Measurements from ENCODE around the gene SIM1.

The SIM1 gene

DNA sequence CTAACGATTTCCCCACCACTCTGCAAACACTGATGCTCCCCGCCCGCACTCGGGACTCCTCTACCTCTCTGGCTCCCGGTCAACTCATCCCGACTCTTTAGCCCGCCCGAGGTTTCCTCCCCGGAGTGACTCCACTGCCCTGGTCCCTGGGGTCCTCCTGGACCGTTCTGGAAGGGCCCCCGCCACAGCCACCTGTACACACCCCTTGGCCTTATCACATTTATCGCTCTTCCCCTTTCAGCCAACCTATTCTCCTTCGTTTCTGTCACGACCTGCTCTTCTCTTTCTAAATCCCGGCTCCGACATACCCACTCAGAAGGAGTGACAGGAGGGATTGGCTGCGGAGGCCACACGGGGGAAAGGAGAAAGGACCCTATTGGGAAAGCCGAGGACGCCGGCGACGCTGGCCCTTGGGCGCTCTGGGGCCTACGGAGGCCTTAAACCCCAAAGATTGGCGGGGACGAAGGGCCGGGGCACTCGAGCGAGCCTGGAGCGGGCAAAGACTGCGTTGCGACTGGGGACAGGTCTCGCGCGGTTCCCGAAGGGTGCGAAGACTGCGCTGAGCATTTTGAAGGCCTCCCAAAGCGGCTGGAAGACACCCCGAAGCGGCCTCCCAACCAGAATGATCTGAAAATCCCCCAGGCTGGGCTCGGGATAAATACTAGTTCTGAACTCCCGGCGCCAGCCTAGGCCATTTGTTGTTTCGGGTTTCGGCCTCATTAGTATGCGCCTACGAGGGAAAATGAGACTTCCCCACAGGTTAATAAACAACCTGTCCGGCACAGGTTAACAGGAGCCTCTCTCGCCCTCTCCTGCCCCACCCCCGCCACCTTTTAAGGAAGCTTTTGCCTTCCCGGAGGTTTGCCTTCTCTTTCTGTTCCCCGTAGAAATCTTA, 9.2 kb downstream of the SIM1 start:
- DNase-seq, result no peak

GRCh38 chr6:100454551-100455229, 10.0 kb downstream of the SIM1 start:
- DNase-seq, result no peak

DNA sequence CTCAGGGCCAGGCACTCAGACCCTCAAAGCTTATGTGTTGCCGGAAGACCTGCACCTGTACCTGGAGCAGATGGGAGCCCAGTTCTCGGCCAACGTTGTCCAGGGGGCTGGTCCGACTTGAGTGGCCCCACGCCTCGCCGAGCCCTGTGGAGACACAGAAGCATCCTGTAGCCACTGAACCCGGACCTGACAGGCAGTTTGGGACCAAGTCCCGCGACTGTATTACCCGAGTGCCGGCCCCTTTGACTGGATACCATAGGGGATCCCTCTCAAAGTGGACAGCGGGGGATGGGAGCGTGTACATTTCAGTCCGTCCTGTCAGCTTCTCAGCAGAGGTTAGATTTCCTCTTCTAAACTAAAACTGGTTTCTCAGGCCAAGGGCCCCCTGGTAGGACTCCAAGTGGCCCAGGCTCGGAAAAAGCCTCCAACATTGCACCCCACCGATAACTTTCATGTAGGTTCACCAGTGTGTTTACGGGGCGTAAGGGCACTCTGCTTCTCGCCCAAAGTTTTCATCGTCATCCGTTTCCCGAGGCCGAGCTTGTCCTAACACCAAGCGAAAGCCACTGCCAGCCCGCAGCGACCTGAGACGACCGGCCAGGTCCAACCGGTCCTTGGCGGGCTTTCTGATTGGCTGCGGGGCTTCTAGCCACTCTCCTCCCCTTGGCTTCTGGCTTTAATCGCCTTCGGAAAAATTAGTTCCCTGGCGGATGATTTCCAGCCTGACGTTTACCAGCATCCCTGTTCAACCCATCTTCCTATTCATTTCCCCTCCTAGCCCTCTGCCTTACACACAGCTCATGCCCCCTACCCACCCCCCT, 10.8 kb downstream of the SIM1 start:
- no peak for DNase-seq

DNA sequence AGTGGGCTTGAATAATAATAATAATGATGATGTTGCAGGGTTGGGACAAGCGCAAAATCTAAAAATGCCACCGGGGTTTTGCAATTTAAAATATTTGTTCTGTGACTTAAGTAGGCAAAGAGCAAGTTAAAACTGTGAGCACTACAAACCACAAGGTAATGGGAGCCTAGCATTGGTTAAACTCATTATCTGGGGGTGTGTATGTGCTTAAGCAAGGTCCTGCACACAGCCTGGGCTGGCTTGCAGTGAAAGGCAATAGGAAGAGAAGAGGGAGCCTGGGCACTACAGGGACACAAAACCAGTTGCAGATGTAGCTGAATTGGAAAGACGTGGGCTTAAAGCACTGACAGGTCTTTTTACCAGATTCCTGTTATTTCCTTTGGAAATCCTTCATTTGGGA, 11.7 kb downstream of the SIM1 start:
- DNase-seq, result no peak

DNA sequence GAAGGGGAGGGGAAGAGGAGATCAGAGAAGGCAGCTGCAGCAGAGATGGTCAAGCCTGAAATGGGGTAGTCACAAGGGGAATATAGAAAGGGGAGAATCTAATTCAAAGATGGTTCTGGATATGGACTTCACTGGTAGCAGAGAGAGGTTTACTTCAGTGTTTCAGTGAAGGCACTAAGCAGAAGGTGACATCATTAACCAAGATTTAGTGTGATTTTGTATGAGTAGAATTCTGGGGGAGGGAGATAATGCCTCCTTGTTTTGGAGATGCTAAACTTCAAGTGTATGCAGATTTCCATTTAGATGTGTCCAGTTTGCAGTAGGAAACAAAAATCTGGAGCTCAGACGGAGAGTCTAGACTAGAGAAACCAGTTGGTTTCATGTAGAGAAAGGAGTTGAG, 13.1 kb downstream of the SIM1 start:
- no peak for DNase-seq

GRCh38 chr6:100449239-100449691, 15.5 kb downstream of the SIM1 start:
- no peak for DNase-seq

GRCh38 chr6:100447900-100448748, 16.6 kb downstream of the SIM1 start:
- no peak for DNase-seq

GRCh38 chr6:100447081-100447899, 17.4 kb downstream of the SIM1 start:
- no peak for DNase-seq

DNA sequence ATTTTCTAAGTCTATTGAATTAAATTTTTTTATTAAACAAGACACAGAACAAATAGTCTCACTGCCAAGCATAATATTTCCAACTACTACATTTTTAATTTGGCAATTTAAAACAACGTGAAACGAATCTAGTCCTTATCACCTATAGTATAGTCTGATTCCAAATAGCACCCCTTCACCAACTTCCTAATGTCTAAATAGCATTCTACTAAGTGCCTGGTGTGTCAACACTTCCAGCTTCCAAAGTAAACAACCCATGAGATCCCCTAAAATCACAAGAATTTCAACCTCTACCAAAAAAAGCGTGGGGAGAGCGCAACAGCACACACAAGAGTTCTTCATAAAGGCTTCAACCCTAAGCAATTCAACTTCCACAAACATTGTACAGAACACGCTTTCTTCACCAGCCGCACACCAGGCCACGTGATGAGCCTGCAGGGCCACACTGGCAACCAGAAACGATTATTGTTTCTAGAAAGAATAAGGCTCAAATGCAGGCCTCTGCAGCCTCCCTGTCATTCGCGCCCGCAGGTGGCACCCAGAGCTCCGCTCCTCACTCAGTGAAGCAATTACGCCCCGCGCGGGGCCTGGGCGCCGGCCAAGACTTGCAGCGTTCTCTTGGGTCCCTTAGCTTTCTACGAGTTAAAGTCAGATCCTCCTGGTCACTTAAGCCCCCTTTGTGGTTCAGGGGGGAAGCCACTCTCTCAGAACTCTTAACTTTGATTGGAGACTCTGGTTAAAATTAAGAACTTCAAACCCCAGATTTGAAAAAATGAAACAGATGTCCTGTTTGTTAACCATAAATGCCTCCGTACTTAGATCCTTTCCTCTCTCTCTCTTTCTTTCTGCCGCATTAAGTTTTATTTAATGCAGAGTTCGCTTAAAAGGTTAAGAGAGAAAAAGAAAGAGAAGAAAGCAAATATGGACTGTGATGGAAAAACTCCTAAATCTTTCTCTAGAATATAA, 18.3 kb downstream of the SIM1 start:
- DNase-seq, result no peak

DNA sequence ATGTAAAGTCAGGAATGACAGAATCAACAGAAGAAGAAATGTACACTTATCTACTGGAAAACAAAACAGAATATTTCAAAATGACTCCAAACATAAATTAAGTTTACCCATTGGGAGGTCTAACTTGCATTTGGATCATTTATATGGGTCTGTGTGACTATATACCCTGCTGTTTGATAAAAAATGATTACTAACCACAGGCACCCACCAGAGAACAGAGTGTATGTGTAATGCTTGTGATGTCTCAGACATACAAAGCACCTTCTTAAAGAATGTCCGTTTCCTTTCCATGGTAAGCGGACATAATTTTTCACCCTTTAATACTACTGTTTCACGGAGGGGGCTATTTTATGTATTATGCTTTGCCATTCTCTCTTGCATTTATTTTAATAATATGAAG, 19.2 kb downstream of the SIM1 start:
- no peak for DNase-seq

GRCh38 chr6:100440935-100441334, 23.8 kb downstream of the SIM1 start:
- DNase-seq, result no peak

DNA sequence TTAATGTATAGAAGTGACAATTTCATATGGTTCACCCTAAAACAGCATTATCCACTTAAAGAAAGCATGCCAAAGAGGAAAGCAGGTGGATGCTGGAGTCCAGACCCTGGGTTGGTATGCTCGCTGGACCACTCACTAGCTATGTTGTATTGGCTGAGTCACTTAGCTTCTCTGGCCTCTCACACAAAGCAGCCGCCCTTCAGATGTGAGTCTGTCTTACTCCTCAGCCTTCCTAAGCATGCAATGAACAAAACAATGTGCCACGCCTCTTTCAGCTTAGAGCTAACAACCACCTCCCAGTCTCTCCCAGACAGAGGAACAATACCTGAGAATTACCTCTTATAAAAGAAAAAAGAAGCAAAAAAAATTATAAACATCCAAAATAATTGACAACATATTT, 29.4 kb downstream of the SIM1 start:
- no peak for DNase-seq

DNA sequence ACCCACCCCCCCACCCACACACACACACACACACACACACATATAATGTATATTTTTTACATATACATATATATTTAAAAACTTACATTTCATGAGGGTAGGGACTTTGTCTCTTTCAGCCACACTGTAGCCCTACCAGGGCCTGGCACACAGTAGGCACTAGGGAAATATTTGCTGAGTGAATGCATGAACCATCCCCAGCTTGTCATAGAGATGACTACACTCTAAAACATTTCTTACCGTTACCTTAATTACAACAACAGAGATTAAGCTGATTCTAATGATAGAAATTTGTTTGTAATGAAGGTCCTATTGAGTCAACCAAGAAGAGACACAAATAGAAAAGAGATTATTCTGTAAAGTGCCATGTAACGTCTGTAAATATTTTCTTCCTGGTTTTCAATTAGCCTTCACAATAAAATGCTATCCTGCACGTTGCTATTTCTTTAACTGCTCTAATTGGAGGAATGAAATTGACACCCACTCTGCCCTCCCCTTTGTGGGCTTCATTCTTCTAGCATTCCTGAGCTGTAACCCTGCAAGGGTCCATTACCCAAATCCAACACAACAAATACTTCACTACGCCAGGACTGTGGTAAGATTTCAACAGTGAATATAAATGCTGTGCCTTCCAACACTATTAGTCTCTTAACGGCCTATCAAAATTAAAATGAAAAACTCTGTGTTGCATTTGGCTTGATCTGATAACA, 30.8 kb downstream of the SIM1 start:
- DNase-seq, result no peak

GRCh38 chr6:100432136-100432535, 32.6 kb downstream of the SIM1 start:
- no peak for DNase-seq

DNA sequence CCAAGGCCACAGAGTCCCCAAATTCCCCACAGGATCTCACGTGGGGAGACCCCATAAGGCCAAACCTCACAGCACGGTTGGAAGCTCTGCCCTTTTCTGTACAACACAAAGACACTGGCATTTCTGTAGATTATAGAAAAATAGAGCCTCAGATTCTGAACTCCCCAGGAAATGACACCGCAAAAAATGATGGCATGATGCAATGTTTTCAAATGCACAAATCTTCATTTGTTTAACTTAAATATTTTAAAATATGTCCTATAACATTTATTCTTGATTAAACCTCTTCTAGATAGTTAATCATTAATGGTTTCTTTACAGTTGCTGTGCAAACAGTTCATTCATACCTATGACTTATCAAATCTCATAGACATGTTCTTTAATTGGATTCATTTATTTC, 33.8 kb downstream of the SIM1 start:
- DNase-seq, result no peak

DNA sequence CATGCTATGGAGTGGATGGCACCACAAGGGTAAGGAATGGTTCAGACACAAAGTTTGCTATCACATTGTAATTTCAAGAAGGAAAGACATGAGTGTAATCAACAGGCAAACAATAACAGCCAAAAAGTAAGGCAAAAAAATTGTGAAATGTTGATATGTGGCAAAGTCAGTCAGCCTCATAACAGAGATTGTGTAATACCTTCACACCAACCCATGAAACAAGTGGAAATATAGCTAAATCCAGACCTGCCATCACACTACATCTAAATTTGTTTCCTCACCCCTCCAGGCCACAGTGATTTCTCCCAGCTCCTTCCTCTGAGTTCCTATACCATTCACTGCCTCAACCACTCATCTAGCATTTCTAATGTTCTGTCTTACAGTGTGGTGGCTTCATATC, 37.3 kb downstream of the SIM1 start:
- DNase-seq, result no peak

DNA sequence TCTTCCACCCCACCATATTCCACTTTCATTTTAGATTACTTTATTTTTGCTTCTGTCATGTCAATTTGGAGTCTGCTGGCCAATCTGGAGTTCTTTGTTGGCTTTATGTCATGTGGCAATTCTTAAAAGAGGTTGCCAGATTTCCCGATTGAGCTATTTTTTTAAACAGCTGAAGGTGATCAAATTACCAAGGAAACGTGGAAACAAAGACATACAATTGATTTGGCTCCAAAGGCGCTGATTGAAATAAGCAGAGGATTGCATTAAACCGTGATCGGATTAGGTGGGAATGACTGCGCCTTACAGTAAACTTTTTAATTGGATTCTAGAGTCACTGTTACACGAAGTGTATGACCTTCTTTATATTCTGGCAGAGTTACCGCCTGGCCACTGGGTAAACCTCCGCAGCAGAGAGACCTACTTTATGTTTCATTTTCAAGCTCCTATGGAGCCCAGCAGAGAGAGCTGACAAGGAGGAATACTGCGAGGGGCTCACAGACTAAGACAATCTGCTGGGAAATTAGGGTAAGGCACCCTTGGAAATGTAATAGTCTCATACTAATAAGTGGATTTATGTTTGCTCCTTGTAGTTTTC, 37.9 kb downstream of the SIM1 start:
- DNase-seq, result no peak

GRCh38 chr6:100426241-100426640, 38.5 kb downstream of the SIM1 start:
- DNase-seq, result no peak

DNA sequence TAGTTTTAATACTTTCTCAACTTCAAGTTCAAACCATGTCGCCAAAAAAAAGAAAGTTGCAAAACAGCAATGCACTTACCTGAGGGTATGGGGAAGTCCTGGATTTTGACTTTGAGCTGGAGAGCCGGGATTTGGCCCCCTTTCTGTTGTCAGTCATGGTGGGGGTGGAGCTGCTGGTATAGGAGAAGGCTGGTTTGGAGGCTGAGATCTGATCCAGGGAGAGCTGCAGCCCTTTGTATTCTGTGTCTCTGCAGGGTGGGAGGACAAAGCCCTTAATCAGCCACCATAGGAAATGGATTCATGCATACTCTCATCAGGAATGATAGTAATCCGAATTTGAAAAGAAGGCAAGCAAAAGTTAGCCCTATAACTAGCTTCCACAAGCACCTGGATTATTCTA, 44.0 kb downstream of the SIM1 start:
- DNase-seq, result no peak

Data from SW 1271 (cell line).